ENCODE results near the gene KIAA0232.

- TF ChIP-seq TAF1 (IDR thresholded peaks at IDR 0.05; ENCODE audit: low read depth, low read length), result no peak
- TF ChIP-seq POLR2AphosphoS5 (IDR thresholded peaks at IDR 0.05; ENCODE audit: low read depth, low read length), result no peak
- no peak for TF ChIP-seq POU2F2 (IDR thresholded peaks at IDR 0.05; ENCODE audit: low read depth, low read length)
- no peak for TF ChIP-seq POLR2A (IDR thresholded peaks at IDR 0.05; ENCODE audit: low read depth, low read length)
Observed at GRCh38 chr4:6770581-6771228, 11.8 kb upstream of the KIAA0232 start.

Measured in GM12891 (cell line).